Ishikawa (cell line): ENCODE results near the gene ACSM3.

Source experiments
- CEBPB ChIP-seq: IDR thresholded peaks from 2 replicates; pipeline ENCODE4 v1.6.1; 2012
- CREB1 ChIP-seq: IDR thresholded peaks from 2 replicates; pipeline ENCODE4 v1.6.1; 2012; ENCODE audit warnings: low read depth
- EGR1 ChIP-seq: IDR thresholded peaks from 2 replicates; pipeline ENCODE4 v1.6.1; 2012
- EP300 ChIP-seq: IDR thresholded peaks from 2 replicates; pipeline ENCODE4 v1.6.1; 2012; ENCODE audit warnings: borderline replicate concordance
- NFIC ChIP-seq: IDR thresholded peaks from 2 replicates; pipeline ENCODE4 v1.6.1; 2012
- RAD21 ChIP-seq: IDR thresholded peaks from 2 replicates; pipeline ENCODE4 v1.6.1; 2012; ENCODE audit warnings: low read depth
- TAF1 ChIP-seq: IDR thresholded peaks from 2 replicates; pipeline ENCODE4 v1.6.1; 2012; ENCODE audit warnings: low read depth, mild to moderate bottlenecking
- TCF12 ChIP-seq: IDR thresholded peaks from 2 replicates; pipeline ENCODE4 v1.6.1; 2012; ENCODE audit warnings: low read depth
- YY1 ChIP-seq: IDR thresholded peaks from 2 replicates; pipeline ENCODE4 v1.6.1; 2012; ENCODE audit warnings: low read depth
- ZBTB7A ChIP-seq: IDR thresholded peaks from 2 replicates; pipeline ENCODE4 v1.6.1; 2012; ENCODE audit warnings: low read depth
- TF ChIP-seq, protein P1 (sequence below): IDR thresholded peaks from 2 replicates; pipeline ENCODE4 v1.6.1; 2012
- TF ChIP-seq, protein P2 (sequence below): IDR thresholded peaks from 2 replicates; pipeline ENCODE4 v1.6.1; 2012; ENCODE audit warnings: low read depth, mild to moderate bottlenecking
- TF ChIP-seq, protein P3 (sequence below): IDR thresholded peaks from 2 replicates; pipeline ENCODE4 v1.6.1; 2012

DNA sequence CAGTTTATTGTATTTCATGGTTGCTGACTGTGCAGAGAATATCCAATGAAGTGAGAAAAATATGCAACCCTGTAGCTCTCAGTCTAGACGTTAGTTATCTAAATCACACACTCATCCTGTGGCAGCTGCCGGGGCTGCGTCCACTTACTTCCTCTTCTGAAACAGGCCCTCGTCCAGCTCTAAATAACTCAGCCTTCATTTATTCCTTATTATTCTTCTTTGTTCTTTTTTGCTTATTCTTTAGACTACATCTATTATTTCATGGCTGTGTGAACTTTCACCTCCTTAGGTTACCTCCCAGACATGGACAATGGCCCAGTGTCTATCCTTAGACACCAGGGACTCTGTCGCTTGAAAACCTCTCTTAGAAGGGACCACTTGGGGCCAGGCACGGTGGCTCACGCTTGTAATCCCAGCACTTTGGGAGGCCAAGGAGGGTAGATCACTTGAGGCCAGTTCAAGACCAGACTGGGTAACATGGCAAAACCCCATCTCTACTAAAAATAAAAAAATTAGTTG lies 18.8 kb upstream of the ACSM3 start:
- TF ChIP-seq TAF1 (no peak), CREB1 (no peak), RAD21 (no peak), CEBPB (no peak), EGR1 (no peak), EP300 (no peak), ZBTB7A (no peak), TCF12 (no peak), YY1 (no peak), NFIC (no peak)
- TF ChIP-seq, protein P1, sequence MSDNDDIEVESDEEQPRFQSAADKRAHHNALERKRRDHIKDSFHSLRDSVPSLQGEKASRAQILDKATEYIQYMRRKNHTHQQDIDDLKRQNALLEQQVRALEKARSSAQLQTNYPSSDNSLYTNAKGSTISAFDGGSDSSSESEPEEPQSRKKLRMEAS = no peak
- TF ChIP-seq, protein P2, sequence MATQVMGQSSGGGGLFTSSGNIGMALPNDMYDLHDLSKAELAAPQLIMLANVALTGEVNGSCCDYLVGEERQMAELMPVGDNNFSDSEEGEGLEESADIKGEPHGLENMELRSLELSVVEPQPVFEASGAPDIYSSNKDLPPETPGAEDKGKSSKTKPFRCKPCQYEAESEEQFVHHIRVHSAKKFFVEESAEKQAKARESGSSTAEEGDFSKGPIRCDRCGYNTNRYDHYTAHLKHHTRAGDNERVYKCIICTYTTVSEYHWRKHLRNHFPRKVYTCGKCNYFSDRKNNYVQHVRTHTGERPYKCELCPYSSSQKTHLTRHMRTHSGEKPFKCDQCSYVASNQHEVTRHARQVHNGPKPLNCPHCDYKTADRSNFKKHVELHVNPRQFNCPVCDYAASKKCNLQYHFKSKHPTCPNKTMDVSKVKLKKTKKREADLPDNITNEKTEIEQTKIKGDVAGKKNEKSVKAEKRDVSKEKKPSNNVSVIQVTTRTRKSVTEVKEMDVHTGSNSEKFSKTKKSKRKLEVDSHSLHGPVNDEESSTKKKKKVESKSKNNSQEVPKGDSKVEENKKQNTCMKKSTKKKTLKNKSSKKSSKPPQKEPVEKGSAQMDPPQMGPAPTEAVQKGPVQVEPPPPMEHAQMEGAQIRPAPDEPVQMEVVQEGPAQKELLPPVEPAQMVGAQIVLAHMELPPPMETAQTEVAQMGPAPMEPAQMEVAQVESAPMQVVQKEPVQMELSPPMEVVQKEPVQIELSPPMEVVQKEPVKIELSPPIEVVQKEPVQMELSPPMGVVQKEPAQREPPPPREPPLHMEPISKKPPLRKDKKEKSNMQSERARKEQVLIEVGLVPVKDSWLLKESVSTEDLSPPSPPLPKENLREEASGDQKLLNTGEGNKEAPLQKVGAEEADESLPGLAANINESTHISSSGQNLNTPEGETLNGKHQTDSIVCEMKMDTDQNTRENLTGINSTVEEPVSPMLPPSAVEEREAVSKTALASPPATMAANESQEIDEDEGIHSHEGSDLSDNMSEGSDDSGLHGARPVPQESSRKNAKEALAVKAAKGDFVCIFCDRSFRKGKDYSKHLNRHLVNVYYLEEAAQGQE = no peak
- TF ChIP-seq, protein P3, sequence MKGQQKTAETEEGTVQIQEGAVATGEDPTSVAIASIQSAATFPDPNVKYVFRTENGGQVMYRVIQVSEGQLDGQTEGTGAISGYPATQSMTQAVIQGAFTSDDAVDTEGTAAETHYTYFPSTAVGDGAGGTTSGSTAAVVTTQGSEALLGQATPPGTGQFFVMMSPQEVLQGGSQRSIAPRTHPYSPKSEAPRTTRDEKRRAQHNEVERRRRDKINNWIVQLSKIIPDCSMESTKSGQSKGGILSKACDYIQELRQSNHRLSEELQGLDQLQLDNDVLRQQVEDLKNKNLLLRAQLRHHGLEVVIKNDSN = no peak
